ENCODE measurements around the gene SLC38A6.

- TF ChIP-seq POLR2AphosphoS5 (IDR thresholded peaks at IDR 0.05) (no peak), EP300 (IDR thresholded peaks at IDR 0.05) (no peak), CTCF (IDR thresholded peaks at IDR 0.05) (peak; percentile 45 to 77 (median 70))
Measured at GRCh38 chr14:61025251-61026223, 44.5 kb downstream of the SLC38A6 start.
